ENCODE data around the gene TEX19. TPM values are rescaled to one million over a fixed set of nuclear protein-coding genes. Genes with fewer than 3 reads are reported as not detected.

TEX19 gene
- total RNA-seq, 1 experiment from 2014 or later, result 0.24 TPM

DNA sequence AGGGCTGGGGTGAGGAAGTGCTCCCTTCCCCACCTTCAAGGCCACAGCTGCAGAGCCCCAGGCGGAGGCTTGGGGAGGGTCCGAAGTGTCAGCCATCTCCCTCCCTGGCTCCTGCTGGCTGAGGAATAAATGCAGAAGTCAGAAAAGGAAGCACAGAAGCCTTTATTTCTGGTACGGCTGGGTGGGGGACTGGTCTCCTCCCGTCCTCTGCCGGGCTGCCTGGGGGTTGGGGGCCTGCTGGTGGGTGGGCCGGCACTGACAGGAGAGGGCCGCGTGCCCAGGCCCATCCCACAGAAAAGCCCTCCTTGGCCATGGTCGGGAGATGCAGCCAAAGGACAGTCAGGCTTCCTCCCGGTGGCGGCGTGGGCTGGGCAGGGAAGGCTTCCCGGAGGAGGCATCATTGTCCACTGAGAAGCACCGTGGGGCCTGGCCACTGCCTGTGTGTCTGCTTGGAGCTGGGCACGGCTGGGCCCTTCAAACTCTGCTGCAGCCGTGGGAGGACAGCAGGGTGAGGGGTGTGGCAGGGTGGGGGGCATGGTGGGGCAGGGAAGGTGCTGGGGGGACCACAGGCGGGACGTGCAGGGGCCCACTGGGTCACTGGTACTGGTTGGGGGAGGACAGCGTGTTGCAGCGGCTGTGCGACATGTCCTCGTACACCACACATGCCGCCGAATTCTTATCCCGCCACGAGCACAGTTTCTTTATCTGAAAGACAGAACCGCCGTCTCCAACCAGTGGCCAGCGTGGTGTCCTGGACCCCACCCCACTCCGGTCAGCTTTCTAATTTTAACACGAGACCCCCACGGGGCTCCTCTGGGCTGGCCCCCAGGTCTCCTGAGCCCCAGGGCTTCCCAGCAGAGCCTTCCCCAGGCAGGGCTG, 44.1 kb upstream of the TEX19 start:
- intact Hi-C loops (cut with micrococcal nuclease; ENCODE audit: unreplicated experiment), result no loop called here
- CTCF ChIA-PET, result no interaction called here
- Histone ChIP-seq H3K4me2 (no peak overlapping the region), H3F3A (ENCODE audit: insufficient read depth, low read depth) (no peaks in the 10 kb centered on the region), H3K79me2 (ENCODE audit: low read depth) (no peaks in the 10 kb centered on the region), H3K36me3 (ENCODE audit: low read depth) (no peaks in the 10 kb centered on the region), H3K4me3 (no peak overlapping the region), H3K9me2 (ENCODE audit: insufficient read depth) (no peaks in the 10 kb centered on the region), H3K27me3 (ENCODE audit: insufficient read depth, low read depth) (no peaks in the 10 kb centered on the region), H3K9me3 (ENCODE audit: insufficient read depth, low read depth) (no peaks in the 10 kb centered on the region), H4K20me1 (ENCODE audit: insufficient read depth) (no peaks in the 10 kb centered on the region), H2AFZ (no peak overlapping the region), H3K27ac (no peak overlapping the region), H3K4me1 (replicated peaks; ENCODE audit: insufficient read depth) (no peaks in the 10 kb centered on the region)
- no peak for TF ChIP-seq EZH2 (IDR thresholded peaks at IDR 0.05; ENCODE audit: low read depth)
- TF ChIP-seq, protein P1, sequence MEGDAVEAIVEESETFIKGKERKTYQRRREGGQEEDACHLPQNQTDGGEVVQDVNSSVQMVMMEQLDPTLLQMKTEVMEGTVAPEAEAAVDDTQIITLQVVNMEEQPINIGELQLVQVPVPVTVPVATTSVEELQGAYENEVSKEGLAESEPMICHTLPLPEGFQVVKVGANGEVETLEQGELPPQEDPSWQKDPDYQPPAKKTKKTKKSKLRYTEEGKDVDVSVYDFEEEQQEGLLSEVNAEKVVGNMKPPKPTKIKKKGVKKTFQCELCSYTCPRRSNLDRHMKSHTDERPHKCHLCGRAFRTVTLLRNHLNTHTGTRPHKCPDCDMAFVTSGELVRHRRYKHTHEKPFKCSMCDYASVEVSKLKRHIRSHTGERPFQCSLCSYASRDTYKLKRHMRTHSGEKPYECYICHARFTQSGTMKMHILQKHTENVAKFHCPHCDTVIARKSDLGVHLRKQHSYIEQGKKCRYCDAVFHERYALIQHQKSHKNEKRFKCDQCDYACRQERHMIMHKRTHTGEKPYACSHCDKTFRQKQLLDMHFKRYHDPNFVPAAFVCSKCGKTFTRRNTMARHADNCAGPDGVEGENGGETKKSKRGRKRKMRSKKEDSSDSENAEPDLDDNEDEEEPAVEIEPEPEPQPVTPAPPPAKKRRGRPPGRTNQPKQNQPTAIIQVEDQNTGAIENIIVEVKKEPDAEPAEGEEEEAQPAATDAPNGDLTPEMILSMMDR (conservative IDR thresholded peaks at IDR 0.05), result no peak
- POLR2A ChIA-PET (ENCODE audit: unreplicated experiment), result no interaction called here
- DNase-seq, result no peak
- BruUV-seq (replicated peaks), result no TSS peak

DNA sequence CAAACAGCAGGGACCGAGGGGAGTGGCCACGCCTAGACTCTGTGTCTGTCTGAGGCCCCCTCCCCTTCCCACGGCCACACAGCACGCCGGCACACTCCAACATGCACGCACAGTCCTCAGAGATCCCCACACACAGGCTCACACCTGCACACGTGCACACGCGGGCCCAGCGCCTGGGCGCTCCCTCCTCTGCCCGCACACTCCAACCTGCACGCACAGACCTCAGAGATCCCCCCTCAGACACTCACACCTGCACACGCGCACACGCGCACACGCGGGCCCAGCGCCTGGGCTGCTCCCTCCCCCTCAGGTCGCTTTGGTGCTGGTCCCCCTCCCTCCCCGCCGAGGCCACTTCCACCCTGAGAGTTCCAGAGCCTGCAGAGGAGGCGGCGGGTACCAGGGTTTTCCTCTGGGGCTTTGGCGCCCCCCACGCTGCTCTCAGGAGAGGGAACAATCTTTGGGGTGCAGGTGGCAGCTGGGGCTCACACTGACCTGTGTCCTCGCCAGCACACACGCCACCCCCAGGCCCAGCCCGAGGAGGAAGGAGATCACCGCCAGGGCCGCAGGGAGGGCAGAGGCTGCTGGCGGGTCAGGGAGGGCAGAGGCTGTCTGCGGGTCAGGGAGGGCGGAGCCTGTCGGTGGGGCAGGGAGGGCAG, 43.2 kb upstream of the TEX19 start:
- TF ChIP-seq, protein P1 (conservative IDR thresholded peaks at IDR 0.05), result no peak
- no peak for TF ChIP-seq EZH2 (IDR thresholded peaks at IDR 0.05; ENCODE audit: low read depth)
- Histone ChIP-seq H3F3A (ENCODE audit: insufficient read depth, low read depth) (no peaks in the 10 kb centered on the region), H3K4me3 (no peak overlapping the region), H3K9me3 (ENCODE audit: insufficient read depth, low read depth) (no peaks in the 10 kb centered on the region), H3K4me2 (no peak overlapping the region), H3K9me2 (ENCODE audit: insufficient read depth) (no peaks in the 10 kb centered on the region), H3K27me3 (ENCODE audit: insufficient read depth, low read depth) (no peaks in the 10 kb centered on the region), H3K79me2 (ENCODE audit: low read depth) (no peaks in the 10 kb centered on the region), H3K27ac (no peak overlapping the region), H4K20me1 (ENCODE audit: insufficient read depth) (no peaks in the 10 kb centered on the region), H3K36me3 (ENCODE audit: low read depth) (no peaks in the 10 kb centered on the region), H3K4me1 (replicated peaks; ENCODE audit: insufficient read depth) (no peaks in the 10 kb centered on the region), H2AFZ (no peak overlapping the region)
- intact Hi-C loops (cut with micrococcal nuclease; ENCODE audit: unreplicated experiment), result no loop called here
- ChIA-PET POLR2A (ENCODE audit: unreplicated experiment) (no interaction called here), CTCF (no interaction called here)
- DNase-seq, result no peak
- no TSS peak for BruUV-seq (replicated peaks)

DNA sequence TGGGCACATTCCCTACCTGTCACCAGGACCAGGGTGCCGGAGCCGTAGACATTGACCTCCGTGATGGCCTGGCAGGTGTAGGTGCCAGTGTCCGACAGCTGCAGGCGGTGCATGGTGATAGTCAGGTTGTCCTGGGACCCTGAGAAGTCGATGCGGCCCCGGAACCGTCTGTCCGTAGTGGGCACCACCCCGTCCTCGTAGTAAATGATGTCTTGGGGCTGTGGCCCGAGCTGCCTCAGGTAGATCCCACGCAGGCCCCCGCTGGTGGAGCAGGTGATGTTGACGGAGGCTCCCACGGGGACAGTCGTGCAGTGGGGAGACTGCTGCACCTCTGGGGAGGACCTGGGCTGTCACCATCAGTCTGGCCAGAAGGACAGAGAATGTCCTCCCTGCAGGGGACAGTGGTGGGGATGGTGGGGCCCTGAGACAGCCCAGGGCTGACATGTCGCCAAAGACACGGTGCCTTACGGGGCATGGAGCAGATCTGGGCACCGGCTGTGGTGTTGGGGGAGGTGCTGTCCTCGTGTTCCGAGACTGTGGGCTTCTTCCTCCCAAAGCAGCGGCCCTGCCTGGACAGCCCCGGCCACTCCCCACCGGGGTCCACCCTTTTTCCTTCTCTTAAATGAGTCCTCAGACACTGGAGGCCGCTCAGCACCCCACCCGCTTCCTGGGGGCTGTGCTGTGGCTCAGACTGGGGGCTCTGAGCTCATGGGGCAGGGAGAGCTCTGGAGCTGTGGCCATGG, 42.2 kb upstream of the TEX19 start:
- no peak for TF ChIP-seq EZH2 (IDR thresholded peaks at IDR 0.05; ENCODE audit: low read depth)
- TF ChIP-seq, protein P1 (conservative IDR thresholded peaks at IDR 0.05), result no peak
- Histone ChIP-seq H3K36me3 (ENCODE audit: low read depth) (no peaks in the 10 kb centered on the region), H3K27ac (no peak overlapping the region), H3K79me2 (ENCODE audit: low read depth) (no peaks in the 10 kb centered on the region), H3K4me1 (replicated peaks; ENCODE audit: insufficient read depth) (no peaks in the 10 kb centered on the region), H3K9me2 (ENCODE audit: insufficient read depth) (no peaks in the 10 kb centered on the region), H3K27me3 (ENCODE audit: insufficient read depth, low read depth) (0 out of 2 replicates have a peak, but pooled peaks cover 6% of the 10 kb centered on the region), H3F3A (ENCODE audit: insufficient read depth, low read depth) (no peaks in the 10 kb centered on the region), H4K20me1 (ENCODE audit: insufficient read depth) (no peaks in the 10 kb centered on the region), H3K4me3 (no peak overlapping the region), H3K9me3 (ENCODE audit: insufficient read depth, low read depth) (no peaks in the 10 kb centered on the region), H2AFZ (no peak overlapping the region), H3K4me2 (no peak overlapping the region)
- CTCF ChIA-PET, result no interaction called here
- DNase-seq, result no peak
- no TSS peak for BruUV-seq (replicated peaks)
- intact Hi-C loops (cut with micrococcal nuclease; ENCODE audit: unreplicated experiment), result no loop called here
- POLR2A ChIA-PET (ENCODE audit: unreplicated experiment), result no interaction called here
